GM12878 (cell line): ENCODE results near the gene FAR1. TPM values are rescaled to one million over a fixed set of nuclear protein-coding genes. Genes with fewer than 3 reads are reported as not detected.

Experiments
- BHLHE40 ChIP-seq, 2 experiments: fragments of 450-650 bp in 1 of 2; IDR thresholded peaks; 2 replicates each; pipeline ENCODE4 v1.6.1; 2011 to 2017; ENCODE audit warnings: low read depth in 2 of 2, borderline replicate concordance in 1 of 2, improper control_type of control experiment in 1 of 2, low read length in 1 of 2, mild to moderate bottlenecking in 1 of 2
- BRCA1 ChIP-seq: IDR thresholded peaks from 2 replicates; pipeline ENCODE4 v1.6.1; 2011; ENCODE audit warnings: low read depth, low read length, improper control_type of control experiment
- CBFB ChIP-seq: IDR thresholded peaks from 2 replicates; pipeline ENCODE4 v1.6.1; 2016; ENCODE audit warnings: antibody characterized with exemption, low read depth
- DPF2 ChIP-seq: fragments of 450-650 bp; IDR thresholded peaks from 2 replicates; pipeline ENCODE4 v1.6.1; 2017; ENCODE audit warnings: mild to moderate bottlenecking
- E4F1 ChIP-seq: fragments of 450-650 bp; IDR thresholded peaks from 2 replicates; pipeline ENCODE4 v1.6.1; 2018; ENCODE audit warnings: borderline replicate concordance, mild to moderate bottlenecking; ENCODE audit not compliant: partially characterized antibody
- FOS ChIP-seq: IDR thresholded peaks from 3 replicates; pipeline ENCODE4 v1.6.1; 2011; ENCODE audit warnings: borderline replicate concordance; ENCODE audit not compliant: insufficient read length; ENCODE audit errors: extremely low read depth
- HCFC1 ChIP-seq: fragments of 150-350 bp; IDR thresholded peaks from 2 replicates; pipeline ENCODE4 v1.6.1; 2014; ENCODE audit warnings: low read length
- IKZF1 ChIP-seq: fragments of 450-650 bp; conservative IDR thresholded peaks from 2 replicates; pipeline ENCODE4 v1.6.1; 2017; ENCODE audit warnings: antibody characterized with exemption, mild to moderate bottlenecking
- MEF2A ChIP-seq: IDR thresholded peaks from 2 replicates; pipeline ENCODE4 v1.6.1; 2011; ENCODE audit warnings: low read depth, mild to moderate bottlenecking, low read length, moderate library complexity; ENCODE audit not compliant: insufficient read depth
- MYC ChIP-seq: IDR thresholded peaks from 2 replicates; pipeline ENCODE4 v1.6.1; 2011; ENCODE audit warnings: mild to moderate bottlenecking, low read length, moderate library complexity, inconsistent platforms; ENCODE audit not compliant: insufficient read depth, insufficient replicate concordance, insufficient read length, severe bottlenecking
- NFYA ChIP-seq: IDR thresholded peaks from 2 replicates; pipeline ENCODE4 v1.6.1; 2011; ENCODE audit warnings: low read depth, mild to moderate bottlenecking, low read length, improper control_type of control experiment, borderline replicate concordance
- NFYB ChIP-seq: IDR thresholded peaks from 2 replicates; pipeline ENCODE4 v1.6.1; 2011; ENCODE audit warnings: low read depth, mild to moderate bottlenecking, low read length, improper control_type of control experiment, moderate library complexity; ENCODE audit not compliant: insufficient read depth
- NRF1 ChIP-seq: conservative IDR thresholded peaks from 2 replicates; pipeline ENCODE4 v1.6.1; 2011; ENCODE audit warnings: mild to moderate bottlenecking, low read depth, low read length, improper control_type of control experiment
- RFX5 ChIP-seq: IDR thresholded peaks from 2 replicates; pipeline ENCODE4 v1.6.1; 2011; ENCODE audit warnings: low read depth, low read length, improper control_type of control experiment
- SIN3A ChIP-seq: IDR thresholded peaks from 2 replicates; pipeline ENCODE4 v1.6.1; 2012; ENCODE audit warnings: low read depth, low read length, improper control_type of control experiment
- SMARCA5 ChIP-seq: fragments of 450-650 bp; IDR thresholded peaks from 2 replicates; pipeline ENCODE4 v1.6.1; 2017; ENCODE audit warnings: mild to moderate bottlenecking
- SP1 ChIP-seq: IDR thresholded peaks from one replicate; pipeline ENCODE4 v1.6.1; 2011; ENCODE audit warnings: low read depth, low read length
- SPI1 ChIP-seq: IDR thresholded peaks from 2 replicates; pipeline ENCODE4 v1.6.1; 2011; ENCODE audit warnings: low read depth, mild to moderate bottlenecking, low read length, moderate library complexity, borderline replicate concordance; ENCODE audit not compliant: insufficient read depth
- TCF7 ChIP-seq: IDR thresholded peaks from 2 replicates; pipeline ENCODE4 v1.6.1; 2014; ENCODE audit warnings: antibody characterized with exemption, borderline replicate concordance
- YY1 ChIP-seq: IDR thresholded peaks from 2 replicates; pipeline ENCODE4 v1.6.1; 2011; ENCODE audit warnings: low read depth, mild to moderate bottlenecking, low read length
- ZBED1 ChIP-seq: IDR thresholded peaks from 2 replicates; pipeline ENCODE4 v1.6.1; 2016; ENCODE audit warnings: borderline replicate concordance
- ZNF384 ChIP-seq: IDR thresholded peaks from 2 replicates; pipeline ENCODE4 v1.6.1; 2012; ENCODE audit warnings: low read depth, mild to moderate bottlenecking, low read length, improper control_type of control experiment, borderline replicate concordance
- polyA plus RNA-seq, 11 experiments: library from polyadenylated mRNA; depleted of rRNA in 4 of 11; unstranded in 6 of 11; stranded (reverse) in 5 of 11; fragments of >200 nt; fragmentation: Nextera tagmentation in 4 of 11; fragmentation: Illumina TruSeq in 1 of 11; extraction: Ambion mirVana in 4 of 11; extraction: Trizol in 1 of 11; gene quantifications; 1 replicate in 1 of 11; 2 replicates in 10 of 11; pipeline versions ENCODE4 v1.2.1 to v1.2.3, GENCODE V29; 2011 to 2016; ENCODE audit warnings: inconsistent platforms in 2 of 11, missing spikeins in 2 of 11, low read depth in 1 of 11
- total RNA-seq, 4 experiments: library from RNA; depleted of rRNA in 3 of 4; stranded (reverse); fragments of >200 nt in 3 of 4; fragmentation: Illumina TruSeq in 1 of 4; extraction: Trizol in 1 of 4; gene quantifications; 2 replicates each; pipeline versions ENCODE4 v1.2.1 to v1.2.3, GENCODE V29; 2013 to 2021
- TF ChIP-seq, protein P1 (sequence below): fragments of 150-350 bp; IDR thresholded peaks from 2 replicates; pipeline ENCODE4 v1.6.1; 2014; ENCODE audit warnings: mild to moderate bottlenecking, low read depth, low read length
- TF ChIP-seq, protein P2 (sequence below): fragments of 450-650 bp; IDR thresholded peaks from 2 replicates; pipeline ENCODE4 v1.6.1; 2018; ENCODE audit warnings: mild to moderate bottlenecking, low read depth, moderate library complexity; ENCODE audit not compliant: partially characterized antibody

FAR1 gene
- total and polyA plus RNA-seq, 10 of the 15 experiments (the other 5 are each of a cell fraction or from before 2014, with no cell fraction given): 10.1 to 73.9 (median 30.8) TPM

DNA sequence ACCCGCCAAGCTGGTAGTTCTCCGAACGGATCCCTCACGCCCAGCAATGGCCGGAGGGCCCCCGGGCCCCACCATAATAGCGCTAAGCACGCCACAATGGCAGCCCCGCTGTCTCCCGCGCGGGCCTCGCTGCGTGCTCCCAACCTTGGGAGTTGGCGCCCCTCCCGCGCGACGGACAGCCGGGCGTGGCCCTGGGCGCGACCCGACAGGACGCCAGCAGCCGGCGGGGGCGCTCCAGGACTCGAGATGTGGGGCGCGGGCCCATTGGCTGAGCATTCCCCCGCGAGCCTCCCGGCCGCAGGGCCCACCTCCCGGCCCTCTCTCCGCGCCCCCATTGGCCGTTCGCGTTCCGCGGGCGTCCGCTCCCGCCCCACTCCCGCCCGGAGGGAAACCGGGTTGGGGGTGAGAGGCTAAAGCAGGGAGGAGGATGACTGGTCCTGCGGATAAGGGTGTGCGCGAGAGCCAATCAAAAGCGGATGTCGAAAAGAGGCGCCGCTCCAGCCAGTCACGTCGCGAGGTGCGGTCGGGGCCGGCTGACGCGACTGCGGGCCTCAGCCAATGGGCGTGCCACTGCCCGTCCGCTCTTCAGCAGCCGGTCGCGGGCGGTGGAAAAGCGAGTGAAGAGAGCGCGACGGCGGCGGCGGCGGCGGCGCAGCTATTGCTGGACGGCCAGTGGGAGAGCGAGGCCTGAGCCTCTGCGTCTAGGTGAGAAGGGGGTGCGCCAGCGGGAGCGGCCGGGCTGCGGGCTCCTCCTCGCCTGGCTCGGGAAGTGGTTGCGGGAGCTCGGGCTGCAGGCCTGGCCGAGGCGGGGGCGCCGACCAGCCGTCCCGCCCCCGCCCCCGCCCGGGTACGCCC, at the start of gene FAR1 (continued):
- TF ChIP-seq BHLHE40 (IDR thresholded peaks at IDR 0.05; ENCODE audit: borderline replicate concordance in 1 of 2, low read depth in 2 of 2, low read length in 1 of 2): peak in 1 of 2 experiments; percentile 41; a peak in 2 of 4 replicates
- peak; percentile 78; the same call in 1 of the 2 replicates for TF ChIP-seq YY1
- no peak for TF ChIP-seq SPI1
- TF ChIP-seq E4F1: peak; percentile 62
- TF ChIP-seq, protein P1, sequence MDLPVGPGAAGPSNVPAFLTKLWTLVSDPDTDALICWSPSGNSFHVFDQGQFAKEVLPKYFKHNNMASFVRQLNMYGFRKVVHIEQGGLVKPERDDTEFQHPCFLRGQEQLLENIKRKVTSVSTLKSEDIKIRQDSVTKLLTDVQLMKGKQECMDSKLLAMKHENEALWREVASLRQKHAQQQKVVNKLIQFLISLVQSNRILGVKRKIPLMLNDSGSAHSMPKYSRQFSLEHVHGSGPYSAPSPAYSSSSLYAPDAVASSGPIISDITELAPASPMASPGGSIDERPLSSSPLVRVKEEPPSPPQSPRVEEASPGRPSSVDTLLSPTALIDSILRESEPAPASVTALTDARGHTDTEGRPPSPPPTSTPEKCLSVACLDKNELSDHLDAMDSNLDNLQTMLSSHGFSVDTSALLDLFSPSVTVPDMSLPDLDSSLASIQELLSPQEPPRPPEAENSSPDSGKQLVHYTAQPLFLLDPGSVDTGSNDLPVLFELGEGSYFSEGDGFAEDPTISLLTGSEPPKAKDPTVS: no peak
- TF ChIP-seq FOS: peak; percentile 70
- TF ChIP-seq, protein P2, sequence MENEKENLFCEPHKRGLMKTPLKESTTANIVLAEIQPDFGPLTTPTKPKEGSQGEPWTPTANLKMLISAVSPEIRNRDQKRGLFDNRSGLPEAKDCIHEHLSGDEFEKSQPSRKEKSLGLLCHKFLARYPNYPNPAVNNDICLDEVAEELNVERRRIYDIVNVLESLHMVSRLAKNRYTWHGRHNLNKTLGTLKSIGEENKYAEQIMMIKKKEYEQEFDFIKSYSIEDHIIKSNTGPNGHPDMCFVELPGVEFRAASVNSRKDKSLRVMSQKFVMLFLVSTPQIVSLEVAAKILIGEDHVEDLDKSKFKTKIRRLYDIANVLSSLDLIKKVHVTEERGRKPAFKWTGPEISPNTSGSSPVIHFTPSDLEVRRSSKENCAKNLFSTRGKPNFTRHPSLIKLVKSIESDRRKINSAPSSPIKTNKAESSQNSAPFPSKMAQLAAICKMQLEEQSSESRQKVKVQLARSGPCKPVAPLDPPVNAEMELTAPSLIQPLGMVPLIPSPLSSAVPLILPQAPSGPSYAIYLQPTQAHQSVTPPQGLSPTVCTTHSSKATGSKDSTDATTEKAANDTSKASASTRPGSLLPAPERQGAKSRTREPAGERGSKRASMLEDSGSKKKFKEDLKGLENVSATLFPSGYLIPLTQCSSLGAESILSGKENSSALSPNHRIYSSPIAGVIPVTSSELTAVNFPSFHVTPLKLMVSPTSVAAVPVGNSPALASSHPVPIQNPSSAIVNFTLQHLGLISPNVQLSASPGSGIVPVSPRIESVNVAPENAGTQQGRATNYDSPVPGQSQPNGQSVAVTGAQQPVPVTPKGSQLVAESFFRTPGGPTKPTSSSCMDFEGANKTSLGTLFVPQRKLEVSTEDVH: no peak
- TF ChIP-seq MEF2A: 0 out of 2 replicates have a peak, but pooled peaks have one; percentile 3
- TF ChIP-seq SMARCA5: peak; percentile 91
- TF ChIP-seq HCFC1: peak; percentile 29; the same call in 1 of the 2 replicates
- no peak for TF ChIP-seq ZNF384
- TF ChIP-seq RFX5: peak; percentile 91
- TF ChIP-seq SP1: peak; percentile 96
- peak; percentile 67 for TF ChIP-seq IKZF1
- no peak for TF ChIP-seq CBFB
- TF ChIP-seq NRF1: 0 out of 2 replicates have a peak, but pooled peaks have one; percentile 15
- peak; percentile 51 for TF ChIP-seq MYC
- no peak for TF ChIP-seq TCF7
- TF ChIP-seq NFYB: peak; percentile 89
- peak; percentile 44 for TF ChIP-seq DPF2
- TF ChIP-seq ZBED1: no peak
- TF ChIP-seq SIN3A: peak; percentile 66; the same call in 1 of the 2 replicates
- TF ChIP-seq NFYA: no peak
- TF ChIP-seq BRCA1: no peak
